DMS153 treated with DMSO at 0.1 percent for 48 hours (cell line): ENCODE measurements around the gene RAB11FIP3.
A peak's percentile ranks its signal among the peaks of the same experiment; 100 is the strongest.

ENCODE experiments used
- DNase-seq: peaks from one replicate; lab custom pipeline; 2025; ENCODE audit not compliant: unreplicated experiment; lab: John Stamatoyannopoulos, UW

RAB11FIP3 gene

GRCh38 chr16:529012-529575 lies 103.6 kb downstream of the RAB11FIP3 start:
- no peak for DNase-seq

GRCh38 chr16:530111-530817 lies 104.8 kb downstream of the RAB11FIP3 start:
- no peak for DNase-seq

- DNase-seq: no peak
Measured at GRCh38 chr16:531494-532125, 106.2 kb downstream of the RAB11FIP3 start.

- DNase-seq: no peak
Measured at GRCh38 chr16:533391-534123, 108.1 kb downstream of the RAB11FIP3 start.

- no peak for DNase-seq
Measured at GRCh38 chr16:534135-534534, 108.7 kb downstream of the RAB11FIP3 start.

- no peak for DNase-seq
Measured at GRCh38 chr16:534856-535445, 109.5 kb downstream of the RAB11FIP3 start.

GRCh38 chr16:535446-536405 lies 110.3 kb downstream of the RAB11FIP3 start:
- no peak for DNase-seq

GRCh38 chr16:536746-537145 lies 111.3 kb downstream of the RAB11FIP3 start:
- DNase-seq: no peak

- DNase-seq: no peak
Measured at GRCh38 chr16:537415-538335, 112.2 kb downstream of the RAB11FIP3 start.

- DNase-seq: no peak
Measured at GRCh38 chr16:539901-540530, 114.6 kb downstream of the RAB11FIP3 start.

- no peak for DNase-seq
Measured at GRCh38 chr16:540645-541340, 115.3 kb downstream of the RAB11FIP3 start.

- DNase-seq: no peak
Measured at GRCh38 chr16:543301-544164, 118.1 kb downstream of the RAB11FIP3 start.

GRCh38 chr16:544517-544916 lies 119.1 kb downstream of the RAB11FIP3 start:
- DNase-seq: no peak

- peak; percentile 37 for DNase-seq
Measured at GRCh38 chr16:546909-547770, 121.7 kb downstream of the RAB11FIP3 start.

- no peak for DNase-seq
Measured at GRCh38 chr16:548586-548985, 123.1 kb downstream of the RAB11FIP3 start.

GRCh38 chr16:549544-550263 lies 124.3 kb downstream of the RAB11FIP3 start:
- DNase-seq: no peak
